GM18870 (cell line): ENCODE measurements around the gene DISP2.

Source experiments
- ATAC-seq: cut with Tn5 transposase; IDR thresholded peaks from one replicate; pipeline ENCODE4 v1.9.1; 2021; ENCODE audit warnings: moderate library complexity; ENCODE audit not compliant: unreplicated experiment

Gene DISP2

DNA sequence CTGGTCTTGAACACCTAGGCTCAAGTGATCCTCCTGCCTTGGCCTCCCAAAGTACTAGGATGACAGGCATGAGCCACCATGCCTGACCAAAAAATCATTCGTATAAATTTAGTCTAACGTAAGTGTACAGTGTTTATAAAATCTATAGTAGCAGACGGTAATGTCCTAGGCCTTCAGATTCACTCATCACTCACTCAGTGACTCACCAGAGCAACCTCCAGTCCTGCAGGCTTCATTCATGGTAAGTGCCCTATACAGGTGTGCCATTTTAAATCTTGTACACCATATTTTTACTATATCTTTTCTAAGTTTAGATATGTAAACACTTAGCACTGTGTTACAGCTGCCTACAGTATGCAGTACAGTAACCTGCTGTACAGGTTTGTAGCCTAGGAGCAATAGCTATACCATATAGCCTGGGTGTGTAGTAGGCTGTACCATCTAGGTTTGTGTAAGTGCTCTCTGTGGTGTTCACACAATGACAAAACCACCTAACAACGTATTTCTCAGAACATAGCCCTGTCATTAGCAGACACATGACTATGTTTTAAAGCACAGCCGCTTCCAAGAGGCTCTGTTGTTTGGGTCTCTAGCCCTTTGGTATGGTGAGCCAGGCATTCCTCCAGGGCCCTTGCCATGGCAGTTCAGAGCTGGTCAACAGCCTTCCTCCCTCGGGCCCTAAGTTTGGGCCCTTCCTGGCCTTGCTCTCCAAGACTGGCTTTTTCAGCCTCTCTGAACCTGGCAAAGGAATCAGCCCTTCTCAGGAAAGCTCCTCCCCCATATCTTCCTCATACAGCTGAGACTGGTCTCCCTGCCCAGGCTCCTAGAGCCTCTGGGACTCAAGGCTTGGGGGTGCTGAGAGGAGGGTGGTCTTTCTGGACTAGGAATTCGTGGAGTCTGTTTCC is 15.4 kb upstream of the DISP2 start:
- no peak for ATAC-seq

DNA sequence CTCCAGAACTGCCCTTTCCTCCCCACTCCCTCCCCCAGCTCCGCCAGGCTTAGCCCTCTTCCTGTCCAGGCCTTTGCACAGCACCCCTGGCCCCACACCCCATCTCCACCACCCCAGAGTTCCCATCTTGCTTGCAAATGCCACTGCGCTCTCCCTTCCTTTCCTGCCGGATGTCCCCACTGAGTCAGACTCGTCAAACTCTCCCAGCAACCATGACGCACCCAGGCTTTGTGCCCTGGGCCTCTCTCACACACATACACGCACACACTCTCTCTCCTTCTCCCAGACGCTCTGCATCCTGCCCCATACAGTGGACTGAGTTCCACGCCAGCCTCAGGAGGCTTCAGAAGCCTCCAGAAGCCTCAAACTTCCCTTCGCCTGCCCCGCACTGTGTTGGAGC is 14.5 kb upstream of the DISP2 start:
- ATAC-seq = no peak

DNA sequence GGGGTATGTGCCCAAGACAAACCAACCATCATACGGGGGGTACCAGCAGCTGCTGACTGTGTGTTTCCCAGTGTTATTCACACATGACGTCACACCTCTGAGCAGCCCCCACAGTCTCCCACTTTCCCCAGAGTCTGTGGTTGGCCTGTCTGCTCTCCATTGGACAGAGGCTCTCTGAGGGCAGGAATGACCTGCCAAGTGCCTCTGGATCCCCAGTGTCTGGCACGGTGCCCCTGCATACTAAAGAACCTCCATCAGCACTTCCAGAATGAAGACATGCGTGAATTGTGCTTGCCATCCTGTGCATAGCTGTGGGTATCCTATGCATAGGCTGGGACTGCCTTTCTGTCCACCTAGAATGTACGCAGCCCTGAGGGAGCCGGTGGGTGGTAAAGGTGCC is 13.8 kb upstream of the DISP2 start:
- ATAC-seq = no peak

DNA sequence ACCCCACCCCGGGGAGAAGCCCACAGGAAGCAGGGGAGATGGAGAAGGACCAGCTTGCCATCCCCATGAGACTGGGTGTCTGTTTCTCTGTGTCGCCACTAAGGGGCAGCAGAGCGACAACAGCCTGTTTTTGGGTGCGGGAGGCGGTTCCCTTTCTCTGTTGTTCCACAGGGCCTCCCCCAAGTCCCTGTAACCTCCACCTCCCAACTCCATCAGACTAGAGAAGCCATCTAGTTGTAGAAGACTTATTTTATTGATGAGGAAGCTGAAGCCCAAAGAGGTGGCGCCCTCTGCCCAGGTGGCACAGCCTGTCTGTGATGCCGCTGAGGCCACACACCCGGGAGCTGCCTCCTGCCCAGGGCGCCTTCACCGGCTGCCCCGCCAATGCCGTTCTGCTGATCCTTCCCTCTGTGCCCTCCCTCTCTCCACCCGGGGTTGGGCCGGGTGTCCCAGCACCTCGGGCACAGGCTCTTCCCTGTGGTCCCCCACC is 13.3 kb upstream of the DISP2 start:
- ATAC-seq = no peak

DNA sequence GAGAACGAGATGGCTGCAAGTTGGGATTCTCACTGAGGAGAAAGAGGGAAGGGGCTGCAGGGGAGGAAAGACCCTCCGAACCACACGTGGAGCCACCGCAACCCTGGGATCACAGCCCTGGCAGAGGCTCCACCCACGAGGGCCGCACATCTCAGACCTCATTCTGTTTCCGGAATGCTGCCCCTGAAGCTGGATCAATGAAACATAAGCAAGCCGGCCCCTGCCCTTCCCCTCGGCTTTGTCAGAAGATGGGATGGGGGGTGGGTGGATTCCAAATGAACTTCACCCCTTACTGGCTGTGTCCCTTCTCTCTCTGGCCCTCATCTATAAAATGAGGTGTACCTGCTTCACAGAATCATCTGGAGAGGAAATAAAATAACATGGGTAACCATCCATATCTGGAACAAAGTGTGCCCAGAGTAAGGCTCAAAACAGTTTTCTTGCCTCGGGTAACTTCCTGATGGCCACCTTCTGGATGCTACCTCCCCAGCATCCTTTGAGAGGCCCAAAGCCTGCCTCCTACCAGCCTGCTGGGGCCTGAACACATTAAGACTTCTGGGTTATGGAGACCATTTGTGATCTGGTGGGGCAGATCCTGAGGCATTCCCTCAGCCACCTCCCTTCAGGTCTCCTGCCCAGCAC is 12.7 kb upstream of the DISP2 start:
- no peak for ATAC-seq

DNA sequence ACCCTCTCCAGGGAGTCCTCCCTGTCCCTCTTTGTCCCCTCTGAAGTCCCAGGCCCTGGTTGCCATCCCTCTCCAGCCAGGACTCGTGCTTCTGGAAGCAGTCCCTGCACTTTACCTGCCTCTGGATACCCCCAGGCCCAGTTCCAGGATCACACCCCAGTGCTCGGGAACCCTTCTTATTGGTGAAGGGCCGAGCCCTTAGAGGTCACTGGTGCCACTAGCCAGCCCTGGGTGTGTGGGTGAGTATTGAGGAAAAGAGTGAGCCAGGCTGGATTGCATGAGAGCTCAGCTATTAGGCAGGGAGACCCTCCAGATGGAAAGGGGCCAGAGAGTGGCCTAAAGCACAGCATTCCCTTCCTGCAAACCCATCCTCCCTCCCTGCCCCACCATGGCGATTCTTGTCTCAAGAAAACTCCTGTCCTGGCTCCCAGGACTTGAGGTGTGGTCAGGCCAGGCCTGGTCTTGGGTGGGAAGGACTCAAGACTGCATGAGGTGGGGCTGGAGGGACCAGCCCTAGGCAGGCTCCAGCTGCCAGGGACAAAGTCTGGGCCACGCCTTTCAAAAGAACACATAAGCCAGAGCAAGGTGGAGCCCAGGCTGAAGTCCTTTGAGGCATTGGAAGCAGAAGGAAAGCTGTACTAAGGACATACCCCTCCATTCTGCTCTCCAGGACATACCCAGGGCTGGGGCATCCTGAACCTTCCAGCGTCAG is 12.0 kb upstream of the DISP2 start:
- ATAC-seq = no peak

DNA sequence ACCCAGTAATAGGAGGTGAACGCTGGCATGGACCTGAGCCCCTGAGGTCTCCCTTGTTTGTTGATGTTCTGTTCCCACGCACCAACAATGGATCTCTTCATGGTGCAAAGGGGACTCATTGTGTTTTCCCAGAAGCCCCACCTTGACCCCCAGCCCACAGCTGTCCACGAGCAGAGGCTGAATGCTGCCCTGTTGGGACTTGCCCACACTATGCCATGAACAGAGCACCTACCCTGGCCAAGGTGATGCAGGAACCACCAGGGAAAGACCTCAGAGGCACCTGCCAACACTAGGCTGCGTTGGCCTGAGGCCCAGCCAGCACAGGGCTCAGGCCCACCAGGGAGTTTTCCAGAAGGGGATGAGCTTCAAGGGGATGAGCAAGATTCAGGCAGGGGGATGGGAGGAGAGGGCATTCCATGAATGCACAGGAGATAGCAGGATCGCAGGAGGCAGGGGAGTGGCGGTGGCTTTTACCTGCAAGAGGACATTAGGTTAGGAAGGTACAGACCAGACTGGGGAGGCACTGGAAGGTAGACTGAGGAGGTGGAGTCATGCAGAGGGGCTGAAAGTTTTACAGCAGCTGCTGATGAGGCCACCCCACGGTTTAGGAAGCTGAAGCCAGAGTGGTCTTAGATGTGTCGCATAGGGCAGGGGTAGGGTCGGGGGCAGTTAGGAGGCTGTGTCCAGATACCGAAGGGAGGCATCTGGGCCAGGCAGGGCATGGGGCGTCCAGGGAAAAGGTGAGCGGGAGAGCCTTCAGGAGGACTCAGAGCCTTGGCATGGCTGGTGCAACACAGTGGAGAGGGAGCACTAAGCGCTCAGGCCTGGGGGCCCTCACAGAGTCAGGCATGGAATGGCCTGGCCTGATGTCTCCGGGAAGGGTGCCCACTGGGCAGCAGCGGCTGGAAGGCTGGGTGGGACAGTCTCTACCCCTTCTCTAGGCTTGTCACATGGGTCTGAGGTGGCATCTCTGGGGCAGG is 11.2 kb upstream of the DISP2 start:
- no peak for ATAC-seq

DNA sequence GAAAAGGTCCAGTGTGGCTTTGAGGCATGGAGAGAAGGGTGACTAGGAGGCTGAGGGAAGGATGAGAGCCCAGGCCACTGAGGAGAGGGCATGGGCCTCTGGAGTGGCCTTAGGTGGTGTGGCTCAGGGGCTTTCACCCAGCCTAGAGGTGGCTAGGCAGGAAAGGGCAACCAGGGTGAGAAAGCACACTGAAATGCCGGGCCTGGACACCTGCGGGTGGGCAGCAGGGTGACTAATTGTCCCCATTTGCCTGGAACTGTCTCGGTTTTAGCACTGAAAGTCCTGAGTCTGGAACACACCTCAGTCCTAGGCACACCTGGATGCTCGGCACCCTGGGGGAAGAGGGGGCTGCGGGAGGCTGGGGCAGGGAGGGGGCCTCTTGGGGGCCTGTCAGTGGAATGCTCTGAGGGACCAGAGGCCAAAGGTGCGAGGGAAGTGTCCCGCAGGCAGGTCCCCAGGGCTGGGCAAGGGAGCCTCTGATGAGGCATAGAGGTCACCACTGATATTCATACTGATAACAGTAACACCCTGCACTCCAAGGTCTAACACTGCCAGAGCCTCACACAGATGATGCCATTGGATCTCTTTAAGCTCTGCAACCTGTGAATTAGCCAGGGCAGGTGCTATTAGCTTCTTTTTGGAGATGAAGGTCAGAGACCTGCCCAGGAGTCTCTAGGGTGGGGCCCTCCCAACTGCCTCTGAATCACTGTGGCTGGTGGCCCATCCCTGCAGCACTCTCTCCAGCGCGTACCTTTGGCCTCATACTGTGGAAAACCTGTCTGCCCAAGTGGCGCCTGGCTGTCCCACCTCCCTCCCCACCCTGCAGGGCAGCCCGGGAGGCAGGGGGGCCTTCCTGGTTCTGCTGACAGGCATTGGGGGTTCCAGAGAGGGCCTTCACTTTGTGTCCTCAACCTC is 10.2 kb upstream of the DISP2 start:
- no peak for ATAC-seq

DNA sequence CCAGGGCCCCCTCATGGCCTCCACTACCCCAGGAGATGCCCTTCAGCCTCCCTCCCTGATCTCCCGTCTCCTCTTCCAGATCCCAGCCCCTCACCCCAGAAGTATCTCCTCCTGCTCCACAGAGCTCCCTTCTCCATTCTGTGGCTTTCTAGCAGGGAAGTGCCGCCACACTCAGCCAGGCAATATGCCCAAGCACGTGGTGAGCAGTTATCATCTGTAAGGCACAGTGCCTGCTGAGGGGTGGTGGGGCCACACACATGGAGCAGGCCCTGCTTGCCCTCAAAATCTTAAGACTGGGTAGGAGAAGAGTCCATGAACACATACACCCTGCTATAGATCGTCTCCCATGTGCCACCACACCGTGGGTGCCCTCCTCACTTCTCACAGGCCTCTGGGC is 9.5 kb upstream of the DISP2 start:
- ATAC-seq = no peak

DNA sequence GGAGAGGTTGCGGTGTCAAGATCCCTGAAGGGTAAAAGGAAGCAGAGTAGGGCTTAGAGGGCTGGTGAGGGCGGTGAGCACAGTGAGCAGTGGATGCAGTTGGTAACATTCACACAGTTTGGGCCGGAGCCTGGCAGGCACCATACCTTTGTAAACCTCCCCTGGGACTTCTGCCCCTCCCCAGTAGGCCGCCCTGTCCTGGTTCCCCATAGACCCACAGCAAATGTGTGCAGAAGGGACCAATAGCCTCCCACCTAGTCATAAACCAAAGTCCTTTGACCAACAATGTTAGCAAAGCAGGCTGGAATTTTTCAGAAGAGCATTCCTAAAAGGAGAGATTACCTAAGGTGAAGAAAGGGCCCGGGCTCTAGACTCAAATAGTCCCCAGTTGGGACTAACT is 8.9 kb upstream of the DISP2 start:
- ATAC-seq = no peak

DNA sequence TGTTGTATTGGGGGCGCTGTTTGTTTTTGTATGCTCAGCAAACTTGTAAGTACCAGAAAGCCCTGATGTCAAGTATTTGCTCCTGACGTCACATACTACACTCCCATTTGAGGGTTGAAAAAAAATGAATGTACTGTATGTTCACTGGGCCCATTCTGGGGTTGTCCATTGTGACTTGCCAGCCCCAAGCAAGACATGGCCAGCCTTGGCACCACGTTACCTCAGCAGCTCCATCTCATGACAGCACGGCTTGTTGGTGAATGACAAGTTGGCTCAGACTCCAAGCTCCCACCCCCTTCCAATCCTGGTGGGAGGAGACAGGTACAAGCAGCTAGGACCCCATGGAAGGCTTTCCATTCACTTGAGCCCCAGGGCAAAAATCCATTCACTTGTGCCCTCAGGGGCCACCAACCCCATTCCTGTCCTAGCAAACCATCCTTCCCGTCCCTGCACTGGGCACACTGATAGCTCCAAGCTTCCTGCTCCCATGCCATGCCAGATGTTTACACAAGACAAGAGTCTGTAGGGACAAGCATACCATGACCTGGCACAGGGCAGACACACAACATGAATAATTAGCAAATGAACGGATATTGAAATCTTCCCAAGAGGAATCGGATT is 5.6 kb upstream of the DISP2 start:
- ATAC-seq = no peak

DNA sequence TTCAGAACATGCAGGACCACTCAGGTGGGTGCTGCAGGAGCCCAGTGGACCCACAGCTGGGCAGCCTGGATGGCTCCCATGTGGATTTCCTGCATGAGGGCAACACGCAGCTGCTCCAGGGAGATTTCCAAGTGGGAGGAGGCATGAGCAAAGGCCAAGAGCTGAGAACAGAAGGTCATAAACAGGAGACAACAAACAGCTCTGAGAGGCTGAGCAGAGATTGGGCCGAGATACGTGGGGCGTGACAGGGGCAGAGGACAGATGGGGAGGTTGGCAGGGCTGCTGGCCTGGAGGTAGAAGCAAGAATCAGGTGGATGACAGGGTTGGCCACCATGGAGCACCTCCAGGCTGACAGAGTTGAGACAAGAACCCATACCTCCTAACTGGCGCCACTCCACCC is 4.3 kb upstream of the DISP2 start:
- ATAC-seq = no peak

DNA sequence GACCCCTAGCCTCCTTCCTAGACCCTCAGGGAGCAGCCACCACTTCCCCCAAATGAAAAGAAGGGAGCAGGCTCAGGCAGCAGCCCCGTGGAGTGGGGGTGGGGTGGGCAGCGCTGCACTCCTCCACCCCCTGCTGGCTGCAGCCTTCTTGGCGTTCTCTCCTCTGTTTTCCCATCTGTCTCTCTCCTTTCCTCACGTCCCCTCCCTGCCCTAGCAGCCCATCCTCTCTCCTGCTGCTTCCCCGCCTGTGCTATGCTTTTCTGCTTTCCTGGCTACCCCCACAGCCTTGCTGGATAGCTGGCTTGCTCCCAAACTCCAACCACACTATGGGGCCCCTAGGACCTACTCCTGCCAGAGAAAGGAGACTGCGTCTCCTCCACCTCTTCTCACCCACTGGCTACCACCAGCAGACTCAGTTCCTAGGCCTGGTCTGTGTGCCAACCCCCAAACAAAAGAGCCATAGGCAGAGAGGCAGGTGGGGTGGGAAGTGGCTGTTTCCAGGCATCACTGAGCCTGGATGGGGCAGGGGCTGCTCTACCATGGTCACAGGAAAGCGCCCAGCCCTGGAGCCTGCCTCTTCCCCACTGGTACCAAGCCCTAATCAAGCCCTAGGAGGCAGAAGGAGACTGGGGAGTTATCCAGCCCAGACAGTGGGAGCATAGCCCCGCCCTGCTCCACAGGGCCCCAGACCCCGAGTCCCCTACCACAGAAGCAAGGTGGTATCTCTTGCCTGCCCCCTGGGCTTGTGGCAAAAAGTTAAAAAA is 3.4 kb upstream of the DISP2 start:
- ATAC-seq = no peak

DNA sequence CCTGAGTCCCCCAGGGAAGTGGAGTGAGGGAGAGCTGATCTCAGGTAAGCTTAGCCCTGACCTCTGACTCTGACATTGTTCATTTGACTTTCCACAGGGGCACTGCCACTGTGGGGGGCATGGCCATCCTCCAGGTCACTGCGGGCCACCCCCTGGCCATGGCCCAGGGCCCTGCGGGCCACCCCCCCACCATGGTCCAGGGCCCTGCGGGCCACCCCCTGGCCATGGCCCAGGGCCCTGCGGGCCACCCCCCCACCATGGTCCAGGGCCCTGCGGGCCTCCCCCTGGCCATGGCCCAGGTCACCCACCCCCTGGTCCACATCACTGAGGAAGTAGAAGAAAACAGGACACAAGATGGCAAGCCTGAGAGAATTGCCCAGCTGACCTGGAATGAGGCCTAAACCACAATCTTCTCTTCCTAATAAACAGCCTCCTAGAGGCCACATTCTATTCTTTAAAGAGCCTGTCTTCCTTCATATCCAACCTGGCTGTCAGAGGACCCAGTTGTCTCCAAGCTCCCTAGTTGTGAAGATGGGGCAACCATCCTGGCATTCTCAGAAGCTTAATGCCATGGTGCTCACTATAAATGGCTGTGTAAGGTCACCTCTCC is 1.9 kb upstream of the DISP2 start:
- ATAC-seq = no peak

DNA sequence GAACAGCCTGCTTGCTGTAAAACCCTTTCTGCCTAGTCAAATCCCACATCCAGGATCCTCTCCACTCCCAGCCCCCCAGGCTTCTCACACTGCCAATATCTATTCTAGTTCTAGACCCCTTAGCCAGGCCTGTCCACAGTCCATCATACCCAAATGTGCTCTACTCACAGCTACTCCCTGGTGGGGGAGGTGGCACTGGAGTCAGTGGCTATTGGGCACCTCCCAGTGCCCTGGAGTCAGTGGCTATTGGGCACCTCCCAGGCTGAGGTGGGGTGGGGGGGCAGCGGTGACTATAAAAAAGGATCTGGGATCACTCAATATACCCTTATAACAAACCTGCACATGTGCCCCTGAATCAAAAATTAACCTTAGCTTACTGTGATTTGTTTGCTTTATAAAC is 773 bp upstream of the DISP2 start:
- ATAC-seq = no peak

DNA sequence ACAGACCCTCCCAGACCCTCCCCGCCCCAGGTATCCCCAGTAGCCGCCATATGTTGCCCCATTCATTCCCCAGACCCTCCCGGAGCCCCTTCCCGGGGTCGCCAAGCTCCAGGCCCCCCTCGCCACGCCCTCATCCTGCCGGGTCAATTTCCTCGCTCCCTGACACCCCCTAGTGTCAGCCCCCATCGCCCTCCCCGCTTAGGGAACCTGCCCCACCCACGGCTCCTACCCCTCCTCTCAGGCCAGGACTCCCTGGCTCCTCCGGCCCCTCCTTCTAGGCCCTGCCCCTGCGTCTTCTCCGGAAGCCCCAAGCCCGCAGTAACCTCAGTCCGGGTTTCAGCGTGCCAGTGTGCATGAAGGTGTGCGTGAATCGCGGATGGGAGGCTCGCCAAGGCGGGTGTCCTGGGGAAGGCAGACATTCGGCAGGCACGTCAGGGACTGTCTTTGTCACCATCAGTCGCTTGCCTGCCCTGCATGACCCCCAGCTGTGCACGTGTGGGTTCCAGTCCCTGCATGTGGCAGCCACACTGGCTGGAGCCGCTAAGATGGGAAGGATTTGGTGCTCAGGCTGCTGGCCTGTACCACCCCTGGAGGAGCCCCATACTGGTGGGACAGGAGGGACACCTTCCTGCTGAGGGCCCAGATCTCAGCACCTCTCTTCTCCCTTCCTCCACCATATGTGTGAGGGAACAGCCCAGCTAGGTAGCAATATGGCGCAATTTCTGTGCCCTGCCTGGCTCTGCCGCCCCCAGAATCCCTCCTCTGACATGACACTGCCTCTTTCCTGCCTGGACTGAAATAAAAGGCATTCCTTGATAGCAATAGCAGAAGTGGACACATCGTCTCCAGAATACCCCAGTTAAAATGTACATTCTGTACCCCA is 693 bp downstream of the DISP2 start:
- ATAC-seq = no peak

DNA sequence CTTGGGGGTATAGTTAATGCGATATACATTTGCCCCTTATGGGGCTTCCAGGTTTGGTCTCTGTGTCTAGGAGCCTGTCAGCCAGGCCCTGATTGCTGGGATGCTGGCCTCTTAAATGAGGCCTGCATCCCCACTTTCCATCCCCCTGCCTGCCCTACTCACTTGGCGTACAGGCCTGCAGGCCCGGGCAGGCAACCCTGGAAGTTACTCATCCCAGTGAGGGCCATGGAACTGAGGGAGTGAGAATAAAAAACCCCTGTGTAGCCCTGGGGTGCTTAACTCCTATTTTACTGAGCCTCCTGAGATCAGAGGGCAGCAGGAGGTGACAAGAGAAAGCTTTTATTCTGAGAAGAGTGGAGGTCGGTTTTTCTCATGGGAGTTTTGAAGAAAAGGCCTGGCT is 2.0 kb downstream of the DISP2 start:
- no peak for ATAC-seq
